Anterior cingulate cortex (tissue), 58 donors: Measurements from ENCODE around the gene ZSCAN12.
"Not testable (repeated sequence)": the region's sequence is repeated elsewhere in the genome, so short reads cannot be mapped to it uniquely, and the experiment has no call there.

Source experiments
- DNase-seq, 58 donors: peaks; one replicate each; lab custom pipeline; 2025; lab: John Stamatoyannopoulos, UW

Gene ZSCAN12

DNA sequence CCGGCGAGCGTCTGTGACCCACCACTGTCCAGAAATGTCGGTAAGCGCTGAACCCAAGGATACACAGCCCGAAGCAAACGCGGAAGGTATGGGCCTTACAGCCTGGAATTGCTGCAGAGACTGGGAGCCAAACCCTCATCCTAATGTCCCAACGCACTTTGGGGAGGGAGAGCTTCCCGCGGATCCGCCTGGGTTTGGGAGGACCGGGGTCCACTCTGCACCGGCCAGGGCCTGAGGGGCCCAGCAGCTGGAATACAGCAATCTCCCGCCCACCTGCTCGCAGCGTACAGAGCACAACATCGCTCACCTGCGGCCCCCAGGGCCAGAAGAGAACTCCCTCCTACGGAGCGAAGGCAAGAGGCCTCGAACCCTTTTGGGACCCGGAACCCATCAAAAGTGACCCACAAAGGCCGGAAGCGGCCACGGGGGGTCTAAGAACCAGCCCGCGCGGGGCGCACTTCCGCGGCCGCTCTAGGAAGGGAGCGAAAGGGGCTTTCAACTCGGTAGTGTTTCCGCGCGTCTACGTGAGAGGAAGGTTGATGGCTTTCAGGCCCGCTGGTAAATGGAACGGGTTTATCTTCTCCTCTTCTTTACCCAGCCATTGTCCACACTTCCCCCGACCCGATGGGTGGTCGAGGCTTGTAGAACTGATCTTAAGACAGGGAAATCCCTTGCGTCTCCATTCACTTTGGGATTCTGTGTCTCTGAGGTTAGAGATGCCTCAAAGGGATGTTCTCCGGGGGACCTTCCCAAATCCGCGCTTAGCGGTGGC is at the start of gene ZSCAN12:
TSS of gene ZSCAN12 (minus strand) at position 398 of the 772 bp plus-strand sequence. CDS start 1,342 bp downstream, outside the sequence.
- DNase-seq, result peak; percentile 31 to 87 (median 72)

DNA sequence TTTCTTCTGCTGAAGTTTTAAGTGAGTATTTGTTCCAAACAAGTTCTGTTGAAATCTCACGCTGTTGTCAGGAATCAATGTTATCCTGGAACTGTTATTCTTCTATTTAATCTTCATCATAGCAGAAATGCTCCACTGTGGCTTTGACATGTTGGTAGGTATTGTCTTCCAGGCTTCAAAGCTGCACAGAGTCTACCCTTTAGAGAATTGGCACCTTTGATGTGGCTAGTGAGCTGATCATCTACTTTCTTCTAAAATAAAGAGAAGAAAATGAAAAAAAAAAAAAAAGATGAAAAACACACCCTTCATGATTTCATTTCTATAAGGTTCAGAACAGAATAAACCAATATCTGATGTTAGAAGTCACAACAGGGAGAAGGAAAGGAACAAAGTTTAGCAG is 49.5 kb upstream of the ZSCAN12 start:
- DNase-seq, result no peak

DNA sequence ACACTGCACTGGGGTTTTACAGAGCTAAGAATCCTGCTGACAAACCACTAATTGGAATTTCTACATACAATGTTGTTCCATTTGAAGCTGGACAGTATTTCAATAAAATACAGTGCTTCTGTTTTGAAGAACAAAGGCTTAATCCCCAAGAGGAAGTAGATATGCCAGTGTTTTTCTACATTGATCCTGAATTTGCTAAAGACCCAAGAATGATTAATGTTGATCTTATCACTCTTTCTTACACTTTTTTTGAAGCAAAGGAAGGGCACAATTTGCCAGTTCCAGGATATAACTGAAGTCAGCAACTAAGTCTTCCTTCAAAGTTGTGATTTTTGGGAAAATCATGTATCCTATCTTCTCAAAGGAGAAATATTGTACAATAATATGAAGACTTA is 48.0 kb upstream of the ZSCAN12 start:
- not testable (repeated sequence) for DNase-seq

DNA sequence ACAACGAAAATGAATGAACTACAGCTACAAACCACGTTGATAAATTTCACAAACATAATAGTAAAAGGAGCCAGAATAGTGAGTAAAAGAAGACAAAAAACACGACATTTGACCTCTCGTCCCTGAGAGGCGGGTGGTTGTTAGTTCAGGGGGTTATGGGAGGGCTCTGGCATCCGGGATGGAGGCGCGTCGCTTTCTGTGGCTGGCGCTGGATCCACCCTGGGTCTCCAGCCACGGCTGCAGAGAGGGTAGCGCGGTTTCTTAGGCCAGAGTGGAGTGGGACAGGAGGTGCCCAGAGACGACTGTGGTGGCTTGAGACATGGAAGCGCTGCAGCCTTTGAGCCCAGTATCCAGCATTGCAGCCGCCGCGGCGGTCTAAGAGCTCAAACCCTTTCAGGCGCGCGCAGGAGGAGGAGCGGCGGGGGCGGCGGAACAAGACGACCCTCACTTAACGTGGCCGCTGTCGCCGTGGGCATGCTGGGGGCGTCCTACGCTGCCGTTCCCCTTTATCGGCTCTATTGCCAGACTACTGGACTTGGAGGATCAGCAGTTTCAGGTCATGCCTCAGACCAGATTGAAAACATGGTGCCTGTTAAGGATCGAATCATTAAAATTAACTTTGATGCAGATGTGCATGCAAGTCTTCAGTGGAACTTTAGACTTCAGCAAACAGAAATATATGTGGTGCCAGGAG is 47.4 kb upstream of the ZSCAN12 start:
- DNase-seq, result peak in 12 of 58 donors; percentile 1 to 26 (median 7)

DNA sequence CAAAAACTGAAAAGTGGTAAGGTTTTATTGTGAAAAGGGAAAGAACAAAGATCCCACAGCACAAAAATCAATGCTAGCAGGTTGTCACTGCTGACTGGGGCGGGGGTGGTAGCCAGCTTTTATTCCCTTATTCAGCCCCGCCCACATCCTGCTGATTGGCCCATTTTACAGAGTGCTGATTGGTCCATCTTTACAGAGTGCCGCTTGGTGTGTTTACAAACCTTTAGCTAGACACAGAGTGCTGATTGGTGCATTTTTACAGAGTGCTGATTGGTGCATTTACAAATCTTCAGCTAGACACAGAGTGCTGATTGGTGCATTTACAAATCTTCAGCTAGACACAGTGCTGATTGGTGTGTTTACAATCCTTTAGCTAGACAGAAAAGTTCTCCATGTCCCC is 45.2 kb upstream of the ZSCAN12 start:
- not testable (repeated sequence) for DNase-seq

DNA sequence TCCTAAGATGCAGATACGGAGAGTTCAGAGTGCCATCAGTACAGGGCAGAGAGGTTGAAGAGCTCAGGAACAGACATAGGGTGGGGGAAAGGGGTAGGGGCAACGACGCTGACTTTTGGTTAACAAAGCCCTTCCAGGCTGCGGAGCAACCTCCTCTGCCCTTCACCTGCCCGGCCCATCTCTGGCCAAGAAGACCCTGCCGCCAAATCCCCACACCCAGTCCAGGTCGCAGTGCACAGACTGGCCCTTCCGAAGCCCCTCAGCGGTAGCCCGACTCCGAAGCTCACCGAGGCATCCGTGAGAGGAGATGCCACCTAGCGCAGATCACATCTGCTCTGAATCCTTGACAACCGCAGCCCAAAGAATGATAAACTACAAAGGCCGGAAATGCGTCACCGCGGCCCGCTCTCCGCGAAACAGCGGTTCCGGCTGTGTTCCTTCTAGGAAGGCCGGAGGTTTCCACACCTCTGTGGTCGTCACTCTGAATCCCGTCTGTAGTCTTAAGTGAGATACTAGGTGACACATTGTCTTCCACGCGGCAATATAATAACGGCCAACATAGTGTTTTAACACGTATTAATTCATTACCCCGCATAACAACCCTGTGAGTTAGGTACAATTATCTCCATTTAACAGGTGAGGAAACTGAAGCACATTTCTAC is 43.7 kb upstream of the ZSCAN12 start, which contains the start of gene ZSCAN23:
TSS of gene ZSCAN23 (minus strand) at position 380 of the 662 bp plus-strand sequence. CDS start 7,225 bp downstream, outside the sequence.
- DNase-seq, result peak in 57 of 58 donors; percentile 6 to 88 (median 56)

DNA sequence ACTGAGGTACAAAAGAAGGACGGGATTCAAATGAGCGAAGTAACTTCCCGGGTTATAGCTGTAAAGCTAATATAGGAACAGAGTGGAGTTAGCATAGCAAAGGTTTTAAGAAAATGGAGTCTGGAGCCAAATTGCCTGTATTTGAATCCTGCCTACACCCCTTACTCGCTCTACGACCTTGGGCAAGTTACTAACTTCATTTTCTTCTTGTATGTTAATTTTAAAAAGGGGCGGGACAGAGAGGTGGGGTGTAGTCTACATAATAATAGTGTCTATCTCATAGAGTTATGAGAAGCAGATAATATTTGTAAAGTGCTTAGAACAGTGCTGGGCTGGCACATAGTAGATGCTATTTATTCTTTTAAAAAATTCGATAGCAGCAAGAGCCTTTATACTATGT is 43.0 kb upstream of the ZSCAN12 start:
- no peak for DNase-seq

DNA sequence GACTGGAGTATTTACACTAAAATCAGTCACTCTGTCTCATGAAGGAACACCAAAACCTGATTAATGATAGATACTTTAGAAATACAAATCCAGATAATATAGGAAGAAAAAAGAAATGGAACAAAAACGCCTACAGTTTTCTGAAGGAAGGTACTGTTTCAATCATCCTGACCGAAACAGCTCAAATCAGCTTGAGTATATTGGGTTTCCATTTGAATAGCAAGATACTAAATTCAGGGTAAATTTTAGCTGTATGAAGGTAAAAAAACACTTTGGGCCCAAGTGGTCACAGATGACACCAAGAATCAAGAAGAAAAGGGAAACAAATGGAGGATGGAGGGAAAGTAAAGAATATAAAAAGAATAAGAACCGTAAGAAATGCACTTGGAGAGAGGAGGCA is 36.9 kb upstream of the ZSCAN12 start:
- no peak for DNase-seq

DNA sequence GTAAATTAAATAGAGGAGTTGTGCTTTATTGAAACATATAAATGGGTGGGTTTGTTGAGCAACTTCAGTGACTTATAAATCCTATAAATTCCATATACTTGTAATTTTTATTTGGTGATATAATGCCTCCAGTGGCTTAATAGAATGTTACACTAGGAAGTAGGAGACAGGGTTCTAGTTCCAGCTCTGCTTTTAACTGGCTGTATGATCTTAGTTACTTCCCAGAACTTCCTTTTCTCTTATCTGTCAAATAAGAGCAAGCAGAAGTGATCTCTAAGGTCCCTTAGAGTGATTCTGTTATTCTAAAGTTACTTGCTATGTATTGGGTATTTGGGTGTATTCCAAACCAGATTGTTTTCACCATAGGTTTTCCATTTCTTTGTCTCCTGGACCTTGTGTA is 33.6 kb upstream of the ZSCAN12 start:
- DNase-seq, result no peak

DNA sequence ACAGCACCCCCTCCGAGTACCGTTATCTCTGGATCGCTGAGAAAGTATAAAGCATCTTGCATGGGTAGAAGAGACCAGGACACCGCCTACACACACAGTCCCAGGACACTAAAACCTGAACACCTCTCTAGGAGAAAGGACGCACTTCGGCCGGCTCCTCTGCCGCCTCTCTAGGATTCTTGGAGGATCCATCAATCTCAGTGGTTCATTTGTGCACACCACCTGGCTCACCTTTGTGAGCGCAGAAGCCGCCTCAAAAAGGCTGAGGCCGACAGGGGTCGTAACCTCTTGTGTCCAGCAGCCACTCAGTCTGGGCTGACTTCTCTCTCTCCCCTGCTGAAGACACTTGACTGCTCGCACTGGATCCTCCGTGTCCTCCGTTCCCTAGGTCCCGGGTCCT is 30.2 kb upstream of the ZSCAN12 start:
- DNase-seq, result no peak

DNA sequence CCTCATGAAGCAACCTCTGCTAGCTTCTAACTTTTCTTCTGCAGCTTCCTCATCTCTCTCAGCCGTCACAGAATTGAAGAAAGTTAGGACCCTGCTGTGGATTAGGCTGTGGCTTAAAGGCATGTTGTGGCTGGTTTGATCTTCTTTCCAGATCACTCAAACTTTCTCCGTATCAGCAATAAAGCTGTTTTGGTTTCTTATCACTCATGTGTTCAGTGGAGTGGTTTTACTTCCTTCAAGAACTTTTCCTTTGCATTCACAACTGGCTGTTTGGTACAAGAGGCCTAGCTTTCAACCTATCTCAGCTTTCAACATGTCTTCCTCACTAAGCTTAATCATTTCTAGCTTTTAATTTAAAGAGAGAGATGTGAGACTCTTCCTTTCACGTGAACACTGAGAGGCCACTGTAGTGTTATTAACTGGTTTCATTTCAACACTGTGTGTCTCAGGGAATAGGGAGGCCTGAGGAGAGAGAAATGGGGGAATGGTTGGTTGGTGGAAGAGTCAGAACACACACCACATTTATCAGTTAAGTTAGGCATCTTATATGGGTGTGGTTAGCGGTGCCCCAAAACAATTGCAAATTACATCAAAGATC is 26.5 kb upstream of the ZSCAN12 start:
- no peak for DNase-seq

DNA sequence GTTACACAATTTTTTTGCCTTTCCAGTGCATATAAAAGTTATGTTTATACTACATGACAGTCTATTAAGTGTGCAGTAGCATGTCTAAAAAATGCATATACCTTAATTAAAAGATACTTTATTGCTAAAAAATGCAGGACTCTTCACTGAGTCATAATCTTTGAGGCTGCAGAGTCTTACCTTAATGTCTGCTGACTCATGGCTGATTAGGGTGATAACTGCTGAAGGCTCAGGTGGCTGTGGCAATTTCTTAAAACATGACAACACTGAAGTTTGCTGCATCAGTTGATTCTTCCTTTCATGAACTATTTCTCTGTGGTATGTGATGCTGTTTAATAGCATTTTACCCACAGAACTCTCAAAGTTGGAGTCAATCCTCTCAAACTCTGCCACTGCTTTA is 24.6 kb upstream of the ZSCAN12 start:
- DNase-seq, result no peak

DNA sequence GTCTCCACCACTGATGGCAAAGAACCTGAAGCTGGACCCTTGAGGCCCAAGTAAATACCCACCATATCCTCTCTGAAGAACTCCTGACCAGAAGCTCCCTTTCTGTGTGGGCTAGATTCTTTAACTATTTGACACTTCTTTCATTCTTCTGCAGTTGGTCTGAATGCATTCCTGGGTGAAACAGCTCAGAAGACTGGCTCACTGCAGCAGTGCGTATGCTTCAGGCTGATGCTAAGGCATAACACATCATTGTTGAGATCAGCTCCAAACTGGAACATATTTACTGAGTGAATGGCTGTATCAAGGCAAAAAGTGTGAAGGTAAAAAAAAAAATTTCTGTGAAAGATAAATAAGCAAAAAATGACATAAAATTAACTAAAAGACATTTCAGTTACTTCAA is 24.0 kb upstream of the ZSCAN12 start:
- DNase-seq, result no peak

DNA sequence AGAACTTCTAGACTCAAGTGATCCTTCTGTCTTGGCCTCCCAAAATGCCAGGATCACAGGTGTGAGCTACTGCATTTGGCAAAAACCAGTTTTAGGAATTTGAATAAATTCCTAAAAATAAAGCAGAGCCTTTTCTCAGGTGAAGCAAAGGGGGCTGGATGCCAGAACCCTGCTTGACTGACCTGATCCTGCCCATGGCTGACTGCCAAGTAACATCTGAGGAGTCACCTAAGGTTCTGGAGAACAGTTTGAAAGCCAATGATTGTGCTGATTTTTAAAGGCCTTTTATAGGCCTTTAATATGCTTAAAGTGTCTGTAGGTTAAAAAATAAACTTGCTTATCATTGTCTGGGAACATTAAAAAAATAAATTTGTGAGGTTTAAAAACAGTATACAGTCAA is 14.1 kb upstream of the ZSCAN12 start:
- no peak for DNase-seq

DNA sequence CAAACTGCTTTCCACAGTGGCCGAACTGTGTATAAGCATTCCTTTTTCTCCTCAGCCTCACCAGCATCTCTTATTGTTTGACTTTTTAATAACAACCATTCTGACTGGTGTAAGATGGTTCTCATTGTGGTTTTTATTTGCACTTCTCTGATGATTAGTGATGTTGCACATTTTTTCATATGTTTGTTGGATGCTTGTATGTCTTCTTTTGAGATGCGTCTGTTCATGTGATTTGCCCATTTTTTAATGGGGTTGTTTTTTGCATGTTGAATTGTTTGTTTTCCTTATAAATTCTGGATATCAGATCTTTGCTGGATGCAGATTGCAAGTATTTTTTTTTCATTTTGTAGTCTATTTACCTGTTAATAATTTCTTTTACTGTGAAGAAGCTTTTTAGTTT is 11.2 kb upstream of the ZSCAN12 start:
- no peak for DNase-seq

DNA sequence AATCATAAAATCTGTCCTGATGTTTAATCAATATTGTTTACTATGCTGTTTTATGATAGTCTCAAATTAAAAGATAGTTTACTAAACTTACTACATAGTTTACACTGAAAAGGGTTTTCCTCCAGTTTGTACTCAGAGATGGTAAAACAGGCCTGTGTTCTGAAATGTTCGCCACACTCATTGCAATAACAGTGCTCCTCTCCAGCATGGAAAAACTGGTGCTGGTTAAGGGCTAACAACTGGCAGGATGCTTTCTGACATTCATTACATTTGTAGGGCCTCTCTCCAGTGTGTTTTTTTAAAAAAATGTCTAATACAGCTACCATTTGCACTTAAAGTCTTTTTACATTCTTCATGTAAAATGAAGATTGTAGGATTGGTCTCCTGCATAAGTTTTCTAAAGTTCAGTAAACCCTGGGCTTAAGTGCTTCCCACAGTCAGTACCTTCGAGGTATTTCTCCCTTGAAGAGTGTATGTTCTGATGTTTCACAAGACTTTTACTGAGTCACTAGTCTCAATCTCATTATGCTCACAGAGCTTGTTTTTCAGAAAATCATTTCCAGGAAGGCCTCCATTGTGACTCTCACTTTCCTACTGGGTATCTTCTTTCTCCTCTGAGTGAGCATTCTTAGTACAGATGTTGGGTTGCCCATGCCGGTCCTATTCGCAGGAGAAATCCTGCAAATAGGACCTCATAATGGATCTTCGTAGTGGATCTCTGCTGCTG is 8.7 kb upstream of the ZSCAN12 start:
- DNase-seq, result no peak

DNA sequence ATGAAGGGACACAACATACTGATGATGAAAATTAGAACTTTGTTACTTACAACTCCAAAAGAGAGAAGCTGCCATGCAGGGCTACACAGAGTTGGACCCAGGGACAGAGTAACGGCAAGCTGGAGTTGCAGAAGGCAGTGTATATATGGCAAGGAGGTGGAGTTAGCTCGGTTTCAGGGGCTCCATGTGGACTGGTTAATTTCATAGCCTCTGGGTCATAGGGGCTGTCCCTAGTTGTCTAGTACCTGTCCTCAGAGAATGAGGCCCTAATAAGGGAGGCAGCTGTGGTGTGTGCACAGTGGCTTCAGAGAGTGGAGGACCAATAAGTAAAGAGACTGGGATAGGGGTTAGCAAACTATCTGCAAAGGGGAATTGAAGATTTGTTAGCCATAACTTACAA is 7.9 kb upstream of the ZSCAN12 start:
- DNase-seq, result no peak

DNA sequence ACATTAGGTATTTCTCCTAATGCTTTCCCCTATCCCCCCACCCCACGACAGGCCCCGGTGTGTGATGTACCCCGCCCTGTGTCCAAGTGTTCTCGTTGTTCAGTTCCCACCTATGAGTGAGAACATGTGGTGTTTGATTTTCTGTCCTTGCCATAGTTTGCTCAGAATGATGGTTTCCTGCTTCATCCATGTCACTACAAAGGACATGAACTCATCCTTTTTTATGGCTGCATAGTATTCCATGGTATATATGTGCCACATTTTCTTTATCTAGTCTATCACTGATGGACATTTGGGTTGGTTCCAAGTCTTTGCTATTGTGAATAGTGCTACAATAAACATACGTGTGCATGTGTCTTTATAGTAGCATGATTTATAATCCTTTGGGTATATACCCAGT is 4.4 kb upstream of the ZSCAN12 start:
- not testable (repeated sequence) for DNase-seq

DNA sequence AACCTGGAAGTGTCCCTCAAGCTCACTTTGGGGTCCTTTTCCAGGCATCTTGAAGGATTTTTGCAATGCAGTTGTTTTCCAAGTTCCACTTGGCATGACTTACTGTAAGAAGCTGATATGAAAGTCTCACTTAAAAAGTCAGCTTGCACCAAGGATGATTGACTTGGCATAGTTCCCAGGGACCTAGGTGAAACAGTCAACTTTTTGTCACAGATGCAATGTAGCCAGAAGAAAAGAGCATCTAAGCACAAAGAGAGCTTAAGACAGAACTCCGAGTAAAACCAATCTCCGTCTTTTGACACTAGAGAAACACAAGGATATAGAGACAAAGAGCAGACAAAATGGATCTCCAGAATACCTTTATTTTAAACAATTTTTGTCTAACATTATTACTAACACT is 2.6 kb upstream of the ZSCAN12 start:
- no peak for DNase-seq

DNA sequence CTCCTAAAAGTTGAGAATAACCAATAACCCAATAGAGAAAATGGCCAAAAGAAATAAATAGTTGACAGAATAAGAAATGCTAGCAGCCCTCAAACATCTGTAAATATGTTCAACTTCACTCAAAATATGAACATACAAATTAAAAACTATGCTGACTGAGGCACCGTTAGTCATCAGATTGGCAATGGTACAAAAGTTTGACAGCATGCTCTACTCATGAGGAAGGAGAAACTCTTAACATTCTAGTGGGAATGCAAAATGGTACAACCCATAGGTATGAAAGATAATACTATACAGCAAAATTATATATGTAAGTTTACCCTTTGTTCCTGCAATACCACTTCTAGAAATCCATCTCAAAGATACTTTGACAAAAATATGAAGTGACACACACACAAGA is 1.6 kb upstream of the ZSCAN12 start:
- DNase-seq, result no peak
